HS-27A (cell line): ENCODE results near the gene ADAM29.
"Not testable (repeated sequence)": the region's sequence is repeated elsewhere in the genome, so short reads cannot be mapped to it uniquely, and the experiment has no call there.

ENCODE experiments used
- DNase-seq: peaks from one replicate; pipeline ENCODE4 v3.0.0-alpha.2; 2012; ENCODE audit warnings: low read depth, missing footprints

The ADAM29 gene

DNA sequence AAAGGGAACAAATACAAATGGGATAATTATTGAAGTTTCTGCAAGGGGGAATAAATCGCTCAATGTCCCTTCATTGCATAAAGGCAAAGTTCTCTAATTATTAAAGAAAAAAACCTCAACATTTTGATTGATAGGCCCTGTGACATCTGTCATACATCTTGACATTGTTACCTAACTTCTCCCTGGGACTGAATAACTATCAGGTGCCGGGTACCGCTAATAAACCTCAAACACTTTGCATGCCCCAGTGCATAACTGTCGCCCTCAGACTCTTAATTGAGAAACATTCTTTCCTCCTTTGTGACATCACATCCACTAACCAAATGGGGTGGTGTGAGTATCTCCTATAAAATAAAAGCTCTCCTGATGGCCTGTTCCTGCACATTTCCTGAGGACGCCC lies at the start of gene ADAM29:
Gene ADAM29 (plus strand): TSS at position 301 of the 400 bp plus-strand sequence. CDS start 57,168 bp downstream, outside the sequence.
- DNase-seq, result no peak

- no peak for DNase-seq
Measured at GRCh38 chr4:174869339-174869738, 48.8 kb upstream of the ADAM29 start.

- no peak for DNase-seq
Measured at GRCh38 chr4:174870311-174870710, 47.8 kb upstream of the ADAM29 start.

GRCh38 chr4:174871407-174871806 lies 46.8 kb upstream of the ADAM29 start:
- DNase-seq, result no peak

DNA sequence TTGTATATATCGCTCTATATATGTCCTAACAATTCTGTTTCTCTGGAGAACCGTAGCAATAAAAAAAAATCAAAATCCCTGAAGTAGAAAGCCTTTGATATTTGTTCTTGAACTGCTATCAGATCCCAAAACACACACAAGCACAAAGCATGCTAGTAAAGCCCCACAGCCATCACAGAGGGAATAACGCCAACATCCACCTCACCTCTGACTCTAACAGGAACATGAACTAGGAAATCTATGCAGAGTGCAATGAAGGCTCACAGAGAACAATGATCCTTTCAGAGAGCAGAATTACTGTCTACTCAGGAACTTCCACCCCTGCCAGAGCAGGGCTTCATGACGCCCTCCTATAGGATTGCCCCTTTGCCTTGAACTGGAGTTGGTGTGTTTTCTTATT lies 45.0 kb upstream of the ADAM29 start:
- DNase-seq, result not testable (repeated sequence)

DNA sequence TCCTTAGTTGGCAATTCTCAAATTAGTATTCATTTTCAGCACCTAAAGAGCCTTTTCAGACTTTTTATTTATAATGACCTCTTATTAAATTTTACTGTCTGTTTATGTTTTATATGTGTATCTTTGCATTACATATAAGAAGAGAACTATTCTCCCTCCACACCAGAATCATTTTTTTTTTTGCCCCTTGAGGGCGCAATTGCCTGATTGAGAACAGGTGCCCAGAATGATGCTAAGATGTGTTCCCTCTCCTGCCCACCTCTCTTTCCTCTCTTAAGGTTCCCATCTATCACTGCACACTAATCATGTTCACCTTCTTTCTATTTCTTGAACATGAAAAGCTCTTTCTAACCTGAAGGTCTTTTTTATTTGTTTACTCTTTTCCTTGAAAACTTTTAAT lies 44.2 kb upstream of the ADAM29 start:
- no peak for DNase-seq

DNA sequence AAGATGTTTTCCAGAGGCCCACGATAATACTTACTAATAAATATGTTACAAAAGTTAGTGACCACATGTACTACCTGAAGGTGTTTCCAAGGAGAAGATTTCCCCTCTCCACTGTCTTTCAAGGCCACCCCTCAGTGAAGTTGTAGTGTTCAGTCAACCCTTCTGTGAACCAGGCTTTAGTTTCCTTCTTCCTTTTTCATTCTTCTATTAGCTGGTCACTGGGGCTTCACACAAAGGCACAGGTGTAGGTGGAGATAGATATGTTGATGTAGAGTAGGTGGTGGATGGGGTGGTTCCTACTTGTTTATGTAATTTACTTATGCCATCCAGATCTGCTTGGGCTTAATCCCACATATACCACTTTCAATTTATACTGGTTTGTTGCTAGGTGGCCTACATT lies 43.3 kb upstream of the ADAM29 start:
- no peak for DNase-seq

GRCh38 chr4:174880001-174880400 lies 38.2 kb upstream of the ADAM29 start:
- DNase-seq, result no peak

DNA sequence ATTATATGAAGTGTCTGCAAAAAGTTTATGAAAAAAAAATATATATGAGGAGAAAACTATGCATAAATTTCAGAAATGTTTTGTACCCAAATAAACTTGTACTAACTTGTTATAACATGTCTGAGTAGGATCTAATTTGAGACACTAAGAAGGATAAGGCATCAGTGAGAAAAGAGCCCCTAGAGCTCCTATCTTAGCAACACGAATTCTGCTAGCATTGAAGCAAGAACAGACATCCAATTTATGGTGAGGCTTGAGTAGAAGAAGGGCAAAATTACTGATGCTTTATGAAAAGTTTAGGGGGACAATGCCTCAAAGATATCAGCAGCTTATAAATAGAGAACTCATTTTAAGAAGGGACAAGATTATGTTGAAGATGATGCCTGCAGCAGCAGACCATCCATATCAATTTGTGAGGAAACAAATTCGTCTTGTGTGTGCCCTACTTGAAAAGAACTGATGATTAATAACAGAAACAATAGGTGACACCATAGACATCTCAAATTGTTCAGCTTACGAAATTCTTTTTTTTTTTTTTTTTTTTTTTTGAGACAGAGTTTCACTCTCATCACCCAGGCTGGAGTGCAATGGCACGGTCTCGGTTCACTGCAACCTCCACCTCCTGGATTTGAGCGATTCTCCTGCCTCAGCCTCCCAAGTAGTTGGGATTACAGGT lies 35.7 kb upstream of the ADAM29 start:
- DNase-seq, result no peak

DNA sequence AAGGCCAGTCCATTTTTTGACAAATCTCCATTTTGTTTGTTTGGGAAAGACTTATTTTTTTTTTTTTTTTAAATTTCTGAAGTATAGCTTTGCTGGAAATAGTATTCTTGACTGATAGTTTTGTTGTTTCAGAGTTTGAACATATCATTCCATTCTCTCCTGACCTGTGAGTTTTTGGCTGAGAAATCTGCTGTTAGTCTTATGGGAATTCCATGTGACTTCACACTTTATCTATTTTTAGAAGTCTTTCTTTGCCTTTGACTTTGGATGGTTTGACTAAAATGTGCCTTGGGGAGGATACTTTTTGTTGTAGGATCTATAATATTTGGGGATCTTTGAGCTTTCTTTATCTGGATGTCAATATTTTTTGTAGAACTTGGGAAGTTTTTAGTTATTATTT lies 10.7 kb upstream of the ADAM29 start:
- no peak for DNase-seq

- no peak for DNase-seq
Measured at GRCh38 chr4:174910271-174910670, 7.9 kb upstream of the ADAM29 start.

DNA sequence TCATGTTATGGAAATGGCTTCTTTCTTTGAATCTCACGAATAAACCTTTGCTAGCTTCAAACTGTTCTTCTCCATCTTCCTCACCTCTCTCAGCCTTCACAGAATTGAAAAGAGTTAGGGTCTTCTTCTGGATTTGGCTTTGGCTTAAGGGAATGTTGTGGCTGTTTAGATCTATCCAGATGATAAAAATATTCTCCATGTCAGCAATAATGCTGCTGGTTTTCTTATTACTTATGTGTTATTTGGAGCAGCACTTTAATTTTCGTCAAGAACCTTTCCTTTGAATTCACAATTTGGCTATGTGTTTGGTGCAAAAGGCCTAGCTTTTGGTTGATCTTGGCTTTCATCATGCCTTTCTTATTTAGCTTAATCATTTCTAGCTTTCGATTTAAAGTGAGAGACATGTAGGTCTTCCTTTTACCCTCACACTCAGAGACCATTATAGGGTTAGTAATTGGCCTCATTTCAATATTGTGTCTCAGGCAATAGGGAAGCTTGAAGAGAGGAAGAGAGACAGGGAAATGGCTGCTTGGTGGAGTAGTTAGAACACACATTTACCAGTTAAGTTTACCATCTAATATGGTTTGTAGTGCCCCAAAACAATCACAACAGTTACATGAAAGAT lies 5.1 kb upstream of the ADAM29 start:
- DNase-seq, result no peak

DNA sequence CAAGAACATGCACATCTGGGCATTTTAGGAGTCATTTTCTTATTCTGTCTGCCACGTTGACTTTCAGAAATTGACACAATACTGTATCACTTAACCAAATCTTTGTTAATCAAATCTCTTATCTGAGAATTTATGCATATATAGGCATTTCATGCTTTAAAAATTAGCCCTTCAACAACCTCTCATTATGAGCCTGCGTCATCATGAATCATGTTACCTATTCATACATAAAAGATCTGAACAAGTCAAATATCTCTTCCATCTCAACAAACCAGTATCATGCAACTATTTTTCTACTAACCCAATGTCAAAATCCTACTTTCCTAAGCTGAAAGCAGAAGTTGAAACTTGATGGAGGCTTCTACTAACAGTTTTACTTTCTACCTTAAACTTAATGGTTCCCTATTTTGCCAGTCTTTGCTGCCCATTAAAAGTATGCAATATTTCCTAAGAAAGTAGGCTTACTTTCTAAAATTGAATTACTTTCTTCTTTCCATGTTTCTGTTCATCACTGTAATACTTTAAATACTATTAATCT lies 1.8 kb downstream of the ADAM29 start:
- DNase-seq, result no peak

DNA sequence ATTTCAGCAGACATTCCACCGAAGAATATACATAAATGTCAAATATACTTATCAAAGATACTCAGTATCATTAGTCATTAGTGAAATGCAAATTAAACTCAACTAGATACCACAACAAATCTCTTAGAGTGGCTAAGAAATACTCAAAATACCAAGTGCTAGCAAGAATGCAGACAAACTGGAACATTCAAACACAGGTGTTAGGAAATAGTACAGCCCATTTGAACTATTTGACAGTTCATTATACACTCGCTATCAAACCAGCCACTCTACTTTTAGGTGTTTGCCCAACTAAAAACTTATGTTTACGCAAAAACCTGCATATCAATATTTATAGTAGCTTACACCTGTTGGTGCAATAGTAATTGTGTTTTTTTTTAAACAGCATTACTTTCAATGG lies 8.8 kb downstream of the ADAM29 start:
- DNase-seq, result no peak

GRCh38 chr4:174928174-174928573 lies 10.0 kb downstream of the ADAM29 start:
- DNase-seq, result no peak

DNA sequence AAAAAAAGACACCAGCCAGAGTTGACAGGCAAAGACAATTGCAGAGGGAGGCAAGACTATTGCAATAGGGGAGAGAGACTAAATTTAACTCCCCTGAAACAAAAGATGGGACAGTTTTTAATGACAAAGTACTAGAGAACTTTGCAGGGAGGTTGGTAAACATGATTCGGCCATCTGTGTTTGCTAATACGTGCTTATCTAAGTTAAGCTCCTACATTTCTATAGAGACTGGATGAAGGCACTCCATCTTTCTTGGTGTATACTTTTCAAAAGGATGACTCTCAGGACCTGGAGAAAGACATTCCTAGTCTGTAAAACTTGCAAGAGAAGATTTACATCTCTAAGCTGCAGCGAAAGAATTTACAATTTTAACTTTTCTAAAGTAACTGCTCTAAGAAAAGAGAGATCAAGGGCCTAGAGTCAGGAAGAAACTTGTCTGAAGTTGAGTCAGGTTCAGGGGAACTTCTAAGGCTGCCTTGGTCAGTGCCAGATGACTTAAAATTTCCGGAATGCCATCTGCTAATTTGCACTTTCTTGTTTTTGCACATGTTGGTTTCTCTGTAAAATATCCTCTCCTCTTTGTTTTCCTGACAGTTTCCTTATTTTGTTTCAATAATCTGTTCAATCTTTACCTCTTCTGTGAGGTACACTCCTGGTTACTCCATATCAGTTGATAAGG lies 10.6 kb downstream of the ADAM29 start:
- no peak for DNase-seq

- DNase-seq, result no peak
Measured at GRCh38 chr4:174929346-174929745, 11.2 kb downstream of the ADAM29 start.

DNA sequence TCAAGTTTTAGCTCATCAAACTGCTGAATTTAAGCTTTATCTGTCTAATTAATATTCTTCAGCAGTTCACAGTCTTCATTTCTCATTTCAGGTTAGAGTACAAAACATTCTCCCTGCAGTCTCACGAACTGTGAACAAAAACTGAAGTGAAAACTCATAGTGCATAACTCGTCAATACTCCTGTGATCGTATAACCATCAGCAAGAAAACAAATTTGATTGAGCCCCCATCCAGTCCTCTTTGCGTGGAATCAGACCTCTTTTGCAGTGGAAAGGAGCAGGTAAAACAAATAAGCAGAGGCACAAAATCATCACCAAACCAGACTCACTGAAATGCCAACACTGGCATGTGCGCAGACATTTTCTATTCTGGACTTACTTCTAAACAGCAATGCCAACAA lies 12.7 kb downstream of the ADAM29 start:
- DNase-seq, result no peak

DNA sequence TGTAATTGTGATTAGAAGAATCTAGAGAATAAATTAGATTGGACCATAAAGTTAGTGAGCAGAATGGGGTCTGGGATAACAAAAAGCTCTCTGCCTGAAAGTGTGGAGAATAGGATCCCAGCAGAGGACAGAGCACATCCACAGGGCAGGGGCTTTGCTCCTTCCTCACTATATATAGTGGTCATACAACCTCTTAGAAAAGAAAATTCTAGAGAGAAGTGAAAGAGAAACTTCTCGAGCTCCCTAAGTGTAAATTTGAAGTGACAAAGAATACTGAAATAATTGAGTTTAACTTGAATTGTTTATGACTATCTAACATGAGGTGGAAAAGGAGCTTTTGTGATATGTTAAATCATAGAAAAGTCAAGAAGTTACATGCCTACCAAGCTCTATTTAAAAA lies 14.9 kb downstream of the ADAM29 start:
- no peak for DNase-seq

DNA sequence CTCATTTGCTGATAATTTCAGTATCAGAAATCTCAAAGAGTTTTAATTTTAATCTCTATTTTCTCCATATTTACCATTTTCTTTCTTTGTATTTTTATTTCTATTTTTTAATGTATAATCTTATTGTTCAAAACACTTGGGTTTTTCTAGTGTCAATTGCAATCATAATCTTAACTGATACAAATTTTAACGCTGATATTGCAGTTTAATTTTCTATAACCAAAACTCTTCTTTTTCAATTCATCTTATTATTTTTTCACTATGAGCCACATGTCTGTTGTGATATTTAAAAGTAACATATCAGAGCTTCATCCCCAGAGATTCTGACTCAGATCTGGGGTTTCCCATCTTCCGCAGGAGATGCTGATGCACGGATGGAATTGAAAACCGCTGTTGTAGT lies 16.2 kb downstream of the ADAM29 start:
- no peak for DNase-seq

DNA sequence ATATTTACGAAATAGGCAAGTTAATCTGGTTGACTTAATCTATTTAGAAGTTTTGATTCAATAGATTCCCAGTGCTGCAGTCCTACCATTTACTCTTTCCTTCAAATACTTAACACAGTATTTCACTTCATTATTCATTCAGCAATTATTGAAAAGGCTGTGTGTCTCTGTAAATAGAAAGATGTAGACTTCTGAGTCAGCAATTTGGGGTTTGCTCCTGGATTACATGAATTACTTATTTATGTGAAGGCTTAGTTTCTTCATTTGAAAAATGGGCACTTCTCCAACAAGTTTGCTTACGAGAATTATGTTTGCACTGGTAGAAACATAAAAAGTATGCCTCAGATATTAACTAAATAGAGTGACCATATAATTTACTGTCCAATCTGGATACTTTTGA lies 17.4 kb downstream of the ADAM29 start:
- DNase-seq, result no peak

- DNase-seq, result no peak
Measured at GRCh38 chr4:174940002-174940401, 21.8 kb downstream of the ADAM29 start.

DNA sequence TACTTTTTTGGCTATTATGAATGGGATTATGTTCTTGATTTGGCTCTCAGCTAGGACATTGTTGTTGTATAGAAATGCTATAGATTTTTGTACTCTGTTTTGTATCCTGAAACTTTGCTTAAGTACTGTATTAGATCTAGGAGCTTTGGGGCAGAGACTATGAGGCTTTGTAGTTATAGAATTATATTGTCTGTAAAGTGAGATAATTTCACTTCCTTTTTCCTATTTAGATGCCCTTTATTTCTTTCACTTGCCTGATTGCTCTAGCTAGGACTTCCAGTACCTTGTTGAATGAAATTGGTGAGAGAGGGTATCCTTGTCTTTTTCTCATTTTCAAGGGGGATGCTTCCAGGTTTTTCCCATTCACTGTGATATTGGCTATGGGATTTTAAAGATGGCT lies 28.1 kb downstream of the ADAM29 start:
- no peak for DNase-seq
